Kidney glomerular epithelial cell (primary cell): ENCODE results near the gene MACROD1.

Source experiments
- DNase-seq: peaks from one replicate; lab custom pipeline; 2025; lab: John Stamatoyannopoulos, UW

The MACROD1 gene, protein sequence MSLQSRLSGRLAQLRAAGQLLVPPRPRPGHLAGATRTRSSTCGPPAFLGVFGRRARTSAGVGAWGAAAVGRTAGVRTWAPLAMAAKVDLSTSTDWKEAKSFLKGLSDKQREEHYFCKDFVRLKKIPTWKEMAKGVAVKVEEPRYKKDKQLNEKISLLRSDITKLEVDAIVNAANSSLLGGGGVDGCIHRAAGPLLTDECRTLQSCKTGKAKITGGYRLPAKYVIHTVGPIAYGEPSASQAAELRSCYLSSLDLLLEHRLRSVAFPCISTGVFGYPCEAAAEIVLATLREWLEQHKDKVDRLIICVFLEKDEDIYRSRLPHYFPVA

DNA sequence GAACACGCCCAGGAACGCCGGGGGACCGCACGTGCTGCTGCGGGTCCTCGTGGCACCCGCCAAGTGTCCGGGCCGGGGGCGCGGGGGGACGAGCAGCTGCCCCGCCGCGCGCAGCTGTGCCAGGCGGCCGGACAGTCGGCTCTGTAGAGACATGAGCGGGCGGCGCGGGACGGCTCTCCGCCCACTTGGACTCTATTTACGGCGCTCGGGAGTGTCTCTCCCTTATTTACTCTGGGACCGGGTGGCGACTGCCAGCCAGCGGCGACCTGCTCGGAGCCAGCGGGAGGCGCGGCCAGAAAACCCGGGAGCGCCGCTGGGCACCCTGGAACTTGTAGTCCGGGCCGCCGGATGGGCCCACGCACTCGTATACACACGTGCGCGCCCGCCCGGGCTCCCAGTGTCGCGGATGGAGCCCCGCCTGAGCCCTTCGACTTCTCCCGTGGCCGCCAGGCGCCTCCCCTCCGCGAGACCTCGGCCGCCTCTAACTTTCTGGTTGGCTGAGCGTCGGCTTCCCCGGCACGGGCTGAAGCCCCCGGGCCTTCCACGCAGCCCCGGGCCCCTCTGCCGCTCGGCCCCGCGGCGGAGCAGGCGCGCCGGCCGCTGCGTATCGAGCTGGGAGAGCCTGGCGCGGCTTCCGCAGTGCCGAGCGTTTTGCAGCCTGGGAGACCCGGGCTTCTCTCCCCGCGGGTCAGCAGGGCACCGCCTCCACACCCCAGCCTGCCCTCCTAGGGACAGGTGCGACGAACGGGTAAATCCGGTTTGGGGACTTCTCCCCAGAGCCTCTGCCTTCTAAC is at the start of gene MACROD1:
Gene MACROD1 (minus strand): TSS at position 272 of the 794 bp plus-strand sequence. CDS start 119 bp downstream, at position 153.
- peak; percentile 57 for DNase-seq

- DNase-seq: no peak
Observed at GRCh38 chr11:64211181-64211872, 45.4 kb upstream of the MACROD1 start.

GRCh38 chr11:64210301-64211020 is 44.5 kb upstream of the MACROD1 start:
- no peak for DNase-seq

GRCh38 chr11:64209563-64209843 is 43.6 kb upstream of the MACROD1 start:
- DNase-seq: no peak

DNA sequence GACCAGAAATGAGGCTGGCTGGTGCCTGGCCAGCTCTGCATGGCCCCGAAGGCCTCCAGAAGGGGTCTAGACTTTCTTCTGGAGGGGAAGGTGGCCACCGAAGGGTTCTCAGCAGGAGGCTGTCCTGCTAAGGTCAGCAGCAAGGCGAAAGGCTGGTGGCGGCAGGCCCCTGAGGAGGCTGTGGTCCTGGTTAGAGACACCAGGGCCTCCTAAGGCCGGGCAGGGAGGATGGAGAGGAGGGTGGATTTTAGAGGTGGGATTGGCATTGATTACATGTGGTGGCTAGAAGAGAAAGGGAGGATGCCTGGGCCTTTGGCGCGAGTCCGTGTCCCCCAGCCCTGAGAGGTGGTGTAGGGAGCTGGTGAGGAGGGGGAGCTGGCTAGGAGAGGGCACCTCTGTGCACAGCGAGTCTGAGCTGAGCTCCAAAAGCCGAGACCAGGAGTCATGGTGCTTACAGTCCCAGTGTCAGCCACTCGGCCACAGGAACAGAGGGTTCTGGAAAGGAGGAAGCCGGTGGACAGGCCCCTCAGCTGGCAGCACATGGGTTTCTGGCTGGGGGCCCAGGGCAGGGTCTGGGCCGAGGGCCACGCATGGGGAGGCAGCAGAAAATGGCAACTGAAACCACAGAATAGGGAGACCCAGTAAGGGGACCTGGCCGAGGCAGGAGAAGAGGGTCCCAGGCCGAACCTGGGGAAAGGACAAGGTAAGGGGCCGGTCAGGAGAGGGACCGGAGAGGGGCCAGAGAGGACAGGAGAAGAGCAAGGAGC is 43.1 kb upstream of the MACROD1 start:
- DNase-seq: no peak

- no peak for DNase-seq
Observed at GRCh38 chr11:64208086-64208795, 42.3 kb upstream of the MACROD1 start.

DNA sequence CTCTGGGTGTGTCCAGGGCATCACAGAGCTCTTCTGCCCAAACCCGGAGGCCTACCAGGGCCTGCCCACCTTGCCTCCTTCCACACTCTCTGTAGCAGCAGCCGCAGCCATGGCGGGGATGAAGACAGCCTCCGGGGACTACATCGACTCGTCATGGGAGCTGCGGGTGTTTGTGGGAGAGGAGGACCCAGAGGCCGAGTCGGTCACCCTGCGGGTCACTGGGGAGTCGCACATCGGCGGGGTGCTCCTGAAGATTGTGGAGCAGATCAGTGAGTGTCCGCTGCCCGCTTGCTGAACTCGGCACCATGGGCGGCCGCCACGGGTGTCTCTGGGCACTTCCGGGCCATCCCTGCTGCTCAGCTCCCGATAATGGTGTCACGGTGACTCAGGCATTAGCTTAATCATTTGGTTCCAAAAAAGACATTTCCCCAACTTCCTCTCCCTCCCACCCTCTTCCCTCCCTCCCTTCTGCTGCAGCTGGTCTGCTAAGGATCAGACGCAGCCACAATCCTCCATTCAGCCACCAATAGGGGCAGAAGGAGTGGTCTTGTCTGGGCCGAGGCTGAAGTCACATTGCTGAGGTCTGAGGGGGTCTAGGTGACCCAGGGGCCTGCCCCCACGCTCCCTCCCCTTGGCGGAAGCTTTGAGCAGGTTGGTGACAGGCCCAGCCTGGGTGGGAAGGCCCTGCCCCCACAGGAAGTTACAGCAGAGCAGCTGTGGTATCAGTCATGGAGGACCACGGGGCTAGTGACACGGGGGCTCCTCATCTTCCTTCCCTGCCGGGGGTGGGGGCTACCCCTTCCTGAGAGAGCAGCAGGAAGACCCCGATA is 41.6 kb upstream of the MACROD1 start:
- DNase-seq: no peak

DNA sequence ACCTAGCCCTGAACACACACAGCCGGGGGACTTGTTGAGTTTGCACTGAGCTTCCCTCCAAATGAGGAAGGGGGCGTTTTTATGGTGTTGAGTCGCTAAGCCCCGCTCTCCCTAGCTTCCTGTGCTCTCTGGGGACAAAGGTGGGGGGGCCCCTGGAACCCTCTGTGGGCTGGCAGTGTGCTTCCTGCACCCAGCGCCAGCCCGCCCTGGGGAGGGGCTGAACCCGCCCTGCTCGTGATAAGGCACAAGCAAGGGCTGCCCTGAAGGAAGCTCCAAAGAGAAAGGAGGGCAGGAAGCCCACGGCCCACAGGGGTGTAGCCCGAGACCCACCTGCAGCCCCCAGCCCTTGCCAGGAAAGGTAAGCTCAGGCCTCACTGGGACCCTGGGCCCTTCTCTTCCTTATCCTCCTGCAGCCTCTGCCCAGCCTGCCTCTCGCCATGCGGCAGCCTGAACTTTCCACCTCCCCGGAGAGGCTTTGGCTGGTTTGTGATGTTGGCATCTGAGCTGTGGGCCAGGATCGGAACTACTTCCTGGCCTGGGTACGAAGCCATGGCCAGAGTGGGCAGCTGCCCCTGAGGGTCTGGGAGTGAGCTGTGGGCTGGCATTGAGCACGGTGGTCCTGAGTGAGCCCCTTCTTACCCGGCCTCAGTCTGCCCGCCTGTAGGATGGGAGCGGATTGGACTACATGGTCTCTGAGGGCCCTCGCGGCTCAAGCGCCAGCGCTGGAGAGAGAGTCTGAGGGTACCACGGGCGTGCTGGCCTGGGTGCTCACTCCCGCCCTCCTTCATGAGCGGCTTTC is 40.7 kb upstream of the MACROD1 start, which contains the start of gene FERMT3:
Gene FERMT3 (plus strand): TSS at position 265 of the 799 bp plus-strand sequence. CDS start 644 bp downstream, outside the sequence.
- no peak for DNase-seq

DNA sequence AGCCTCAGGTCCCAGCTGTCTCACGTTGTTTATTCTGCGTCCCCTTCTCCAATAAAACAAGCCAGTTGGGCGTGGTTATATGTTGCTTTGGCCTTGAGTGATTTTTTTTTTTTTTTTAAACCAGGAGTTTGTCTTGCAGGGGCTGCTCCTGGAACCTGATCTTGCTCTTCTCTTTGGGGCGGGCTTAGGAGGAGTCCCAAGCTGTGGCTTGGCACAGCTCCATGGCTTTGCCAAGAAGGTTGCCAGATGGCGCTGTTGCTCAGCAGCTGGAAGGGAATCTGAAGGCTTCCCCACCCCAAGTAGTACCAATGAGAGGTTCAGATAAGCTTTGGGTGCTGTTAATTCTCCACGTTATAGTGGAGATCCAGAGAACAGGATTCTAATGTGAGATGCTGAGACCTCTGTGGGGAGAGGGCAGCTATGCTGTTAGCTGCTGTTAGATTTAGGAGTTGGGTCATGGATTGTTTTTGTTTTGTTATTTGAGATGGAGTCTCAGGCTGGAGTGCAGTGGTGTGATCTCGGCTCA is 38.6 kb upstream of the MACROD1 start:
- peak; percentile 60 for DNase-seq

DNA sequence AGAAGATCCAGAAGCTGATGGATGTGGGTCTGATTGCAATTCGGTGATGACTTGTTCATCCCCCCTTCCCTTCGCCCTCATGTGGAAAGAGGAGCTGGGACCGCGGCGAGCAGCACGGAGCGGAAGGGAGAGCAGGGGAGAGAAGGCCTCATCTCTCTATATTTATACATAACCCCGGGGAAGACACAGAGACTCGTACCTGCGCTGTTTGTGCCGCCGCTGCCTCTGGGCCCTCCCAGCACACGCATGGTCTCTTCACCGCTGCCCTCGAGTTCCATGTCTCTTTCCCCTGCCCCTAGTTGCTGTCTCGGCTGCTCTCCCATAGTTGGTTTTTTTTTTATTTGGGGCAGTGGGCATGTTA is 38.1 kb upstream of the MACROD1 start:
- no peak for DNase-seq

DNA sequence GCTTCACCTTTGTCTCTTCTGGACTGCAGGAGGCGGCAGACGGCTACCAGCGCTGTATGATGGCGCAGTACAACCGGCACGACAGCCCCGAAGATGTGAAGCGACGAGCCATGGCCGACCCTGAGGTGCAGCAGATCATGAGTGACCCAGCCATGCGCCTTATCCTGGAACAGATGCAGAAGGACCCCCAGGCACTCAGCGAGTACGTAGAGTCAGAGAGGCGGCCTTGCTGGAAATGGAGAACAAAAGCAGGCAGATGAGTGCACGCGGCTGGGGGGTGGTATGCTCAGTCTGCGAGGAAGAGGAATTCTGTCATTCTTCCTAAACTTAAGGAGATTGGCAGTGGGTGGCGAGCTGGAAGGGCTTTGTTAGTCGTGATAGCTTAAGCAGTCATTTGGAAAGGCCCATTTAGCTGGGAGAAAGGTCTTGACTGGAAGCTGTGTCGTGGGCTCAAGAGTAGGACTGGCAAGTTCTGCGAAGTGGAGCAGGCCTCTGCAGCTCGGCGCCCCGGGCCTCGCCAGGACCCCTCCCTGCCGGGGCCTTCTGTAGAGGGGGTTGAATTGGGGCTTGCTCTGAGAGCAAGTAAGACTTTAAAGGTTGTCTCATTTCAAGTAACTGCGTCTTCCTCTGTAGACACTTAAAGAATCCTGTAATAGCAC is 37.6 kb upstream of the MACROD1 start:
- DNase-seq: no peak

GRCh38 chr11:64202992-64203391 is 37.1 kb upstream of the MACROD1 start:
- DNase-seq: no peak

DNA sequence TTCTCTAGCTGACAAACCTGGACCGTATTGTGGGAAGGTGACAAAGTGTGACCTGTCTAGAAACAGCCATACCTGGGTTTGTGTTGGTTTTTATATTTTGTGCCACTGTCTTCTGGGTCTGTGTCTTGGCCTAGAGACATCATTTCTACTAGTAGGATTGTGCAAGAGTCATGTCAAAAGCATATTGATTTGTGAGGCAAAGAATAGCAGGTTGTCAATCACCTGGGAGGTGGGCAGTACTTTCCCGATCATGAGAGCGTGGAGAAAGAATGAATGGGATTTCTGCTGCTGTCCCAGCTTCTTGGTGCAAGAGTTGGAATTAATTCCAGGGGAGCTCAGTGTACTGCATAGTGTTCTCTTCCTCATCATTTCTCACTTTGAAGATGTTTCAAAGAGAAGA is 35.6 kb upstream of the MACROD1 start:
- no peak for DNase-seq

GRCh38 chr11:64198511-64198910 is 32.6 kb upstream of the MACROD1 start:
- no peak for DNase-seq

DNA sequence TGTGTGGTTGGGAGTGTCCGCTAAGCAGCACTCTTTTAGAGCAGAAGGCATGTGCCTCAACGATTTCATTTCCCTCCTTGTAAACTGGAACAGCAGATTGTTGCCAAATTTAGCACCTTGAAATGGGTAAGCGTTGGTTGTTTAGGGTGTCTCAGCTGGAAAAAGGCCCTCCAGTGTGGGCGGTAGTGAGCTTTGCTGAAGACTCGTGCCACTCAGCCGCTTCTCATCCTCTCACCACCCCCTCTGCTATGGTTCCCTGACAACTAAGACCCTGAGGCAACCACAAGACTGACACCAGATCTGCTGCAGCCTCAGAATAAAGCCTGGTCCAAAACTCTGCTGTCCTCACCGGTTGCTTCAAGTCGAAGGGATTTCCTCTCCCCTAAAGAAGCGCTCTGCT is 30.7 kb upstream of the MACROD1 start:
- no peak for DNase-seq

DNA sequence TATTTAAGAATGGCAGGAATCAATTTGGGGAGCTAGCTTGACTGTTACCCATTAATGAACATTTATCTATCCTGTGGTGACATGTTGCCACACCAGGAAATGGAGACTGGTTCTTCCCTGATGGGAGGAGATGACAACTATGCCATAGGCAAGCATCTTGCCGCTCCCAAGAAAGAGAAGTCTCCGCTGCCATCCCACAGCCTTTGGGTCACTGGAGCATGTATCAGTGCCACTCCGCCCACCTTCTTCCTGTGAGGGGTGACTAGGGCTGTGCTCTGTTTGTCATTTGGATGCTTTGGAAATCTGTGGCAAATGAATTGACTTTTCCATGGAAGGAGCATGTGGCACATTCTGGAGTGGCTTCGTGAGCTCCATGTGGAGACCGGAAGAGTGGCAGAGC is 26.5 kb upstream of the MACROD1 start:
- no peak for DNase-seq

DNA sequence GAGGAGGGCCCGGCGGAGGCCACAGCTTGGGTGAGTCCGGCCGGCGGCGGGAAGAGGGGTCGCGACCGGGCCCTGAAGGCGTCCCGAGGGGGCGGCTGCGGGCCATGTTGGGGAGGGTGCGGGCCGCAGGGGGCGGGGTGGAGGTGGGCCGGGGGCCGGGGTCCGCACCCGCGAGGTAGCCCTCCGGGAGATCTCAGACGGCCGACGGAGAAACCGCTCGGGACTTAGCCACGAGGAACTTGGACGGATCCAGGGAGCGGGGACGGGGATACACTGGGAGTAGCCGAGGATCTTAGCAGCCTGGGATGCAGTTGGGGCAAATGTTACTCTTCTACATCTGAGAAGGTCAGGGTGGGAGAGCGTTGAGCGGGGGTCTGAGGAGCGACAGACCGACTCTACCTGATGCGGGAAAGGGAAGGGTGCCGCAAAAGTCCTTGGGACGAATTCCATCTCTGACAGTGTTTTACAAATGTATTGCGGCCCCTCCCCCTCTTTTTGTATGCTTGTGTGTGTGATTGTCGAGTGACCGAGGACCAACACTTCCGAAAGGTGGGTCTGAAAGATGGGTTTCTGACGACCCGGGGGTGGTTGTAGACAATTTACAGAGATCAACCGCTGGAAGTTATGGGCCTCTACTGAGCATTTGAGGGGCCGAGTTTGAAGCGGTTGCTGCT is 20.7 kb upstream of the MACROD1 start:
- no peak for DNase-seq
